DMS53 treated with DMSO at 0.1 percent for 48 hours (cell line): Measurements from ENCODE around the gene USP25.
A peak's percentile ranks its signal among the peaks of the same experiment; 100 is the strongest.

Experiments used
- DNase-seq: peaks from one replicate; lab custom pipeline; 2025; ENCODE audit not compliant: unreplicated experiment; lab: John Stamatoyannopoulos, UW

Gene USP25

DNA sequence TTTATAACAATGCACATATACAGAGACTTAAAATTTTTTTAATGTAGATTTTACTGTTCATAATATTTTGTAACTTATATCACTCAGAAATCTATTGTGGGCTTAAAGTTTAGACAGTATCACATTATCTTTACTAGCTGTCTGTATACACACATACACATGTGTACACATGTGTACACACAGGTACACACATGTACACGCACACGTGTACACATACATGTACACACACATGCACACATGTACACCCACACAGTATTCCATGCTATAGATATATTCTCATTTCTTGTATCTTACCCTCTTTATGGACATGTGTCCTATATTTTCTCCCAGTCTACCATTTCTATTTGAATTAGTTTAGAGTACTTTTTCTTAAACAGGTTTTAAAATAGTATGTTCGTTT, 123.3 kb downstream of the USP25 start:
- DNase-seq: no peak

DNA sequence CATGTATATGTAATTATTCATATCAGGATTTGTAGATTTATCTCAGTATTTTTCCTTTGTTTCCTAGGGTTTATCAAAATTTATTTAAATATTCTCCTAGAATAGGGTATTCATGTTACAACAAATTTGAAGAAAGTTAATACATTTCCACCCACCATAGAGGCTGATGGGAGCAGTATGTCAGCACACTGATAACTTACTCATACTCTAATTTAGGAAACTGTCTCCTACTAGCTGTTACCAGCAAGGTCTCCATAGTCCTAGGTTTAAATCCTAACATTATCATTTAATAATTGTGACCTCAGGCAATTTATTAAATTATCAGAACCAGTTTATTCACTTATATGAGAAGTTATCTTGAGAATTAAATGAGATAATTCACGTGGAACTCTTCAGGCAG, 127.0 kb downstream of the USP25 start:
- no peak for DNase-seq

- DNase-seq: no peak
Observed at GRCh38 chr21:15857740-15858139, 128.0 kb downstream of the USP25 start.

GRCh38 chr21:15860541-15860940, 130.8 kb downstream of the USP25 start:
- DNase-seq: no peak

DNA sequence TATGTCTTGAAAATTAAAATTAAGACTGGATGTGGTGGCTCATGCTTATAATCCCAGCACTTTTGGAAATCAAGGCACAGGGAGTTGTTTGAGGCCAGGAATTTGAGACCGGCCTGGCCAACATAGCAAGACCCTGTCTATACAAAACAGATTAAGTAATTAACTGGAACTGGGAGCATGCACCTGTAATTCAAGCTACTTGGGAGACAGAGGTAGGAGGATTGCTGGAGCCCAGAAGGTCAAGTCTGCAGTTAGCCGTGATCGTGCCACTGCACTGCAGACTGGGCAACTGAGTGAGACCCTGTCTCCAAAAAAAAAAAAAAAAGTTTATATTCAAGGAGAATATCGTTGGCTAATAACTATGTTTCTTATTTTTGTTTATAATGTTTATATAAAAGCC, 139.2 kb downstream of the USP25 start:
- DNase-seq: no peak

DNA sequence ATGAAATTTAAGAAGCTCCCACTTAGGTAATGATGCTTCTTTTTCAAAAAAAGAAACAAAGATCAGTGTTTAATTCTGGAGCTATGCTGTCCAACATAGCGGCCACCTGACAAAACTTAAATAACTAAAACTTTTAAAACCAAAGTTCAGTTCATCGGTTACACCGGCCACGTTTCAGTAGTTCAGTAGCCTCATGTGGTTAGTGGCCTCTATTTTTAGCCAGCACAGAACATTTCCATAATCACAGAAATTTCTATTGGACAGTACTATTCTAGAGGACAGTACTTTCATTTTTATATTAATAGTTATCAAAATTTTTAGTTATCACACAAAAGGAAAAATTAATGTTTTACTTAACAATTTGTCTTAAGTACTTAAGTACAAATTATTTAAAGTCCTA, 141.0 kb downstream of the USP25 start:
- no peak for DNase-seq

GRCh38 chr21:15872236-15872635, 142.5 kb downstream of the USP25 start:
- no peak for DNase-seq

DNA sequence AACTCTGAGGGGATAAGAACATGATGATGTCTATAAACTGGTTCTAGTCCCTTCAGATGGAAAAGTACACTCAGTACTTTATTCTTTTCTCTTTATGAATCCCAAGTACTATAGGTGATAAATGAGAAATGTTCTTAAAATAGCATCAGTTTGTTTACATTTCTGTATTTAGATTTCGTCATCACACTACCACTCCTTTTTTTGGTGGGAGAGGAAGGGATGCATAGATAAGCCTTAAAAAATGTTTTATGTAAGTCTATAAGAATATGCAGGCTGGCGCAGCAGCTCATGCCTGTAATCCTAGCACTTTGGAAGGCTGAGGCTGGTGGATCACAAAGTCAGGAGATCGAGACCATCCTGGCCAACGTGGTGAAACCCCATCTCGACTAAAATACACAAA, 144.8 kb downstream of the USP25 start:
- DNase-seq: no peak

- peak; percentile 22 for DNase-seq
Observed at GRCh38 chr21:15875286-15875685, 145.5 kb downstream of the USP25 start.

- no peak for DNase-seq
Observed at GRCh38 chr21:15893902-15894301, 164.1 kb downstream of the USP25 start.

- DNase-seq: peak; percentile 5
Observed at GRCh38 chr21:15894596-15894995, 164.8 kb downstream of the USP25 start.

DNA sequence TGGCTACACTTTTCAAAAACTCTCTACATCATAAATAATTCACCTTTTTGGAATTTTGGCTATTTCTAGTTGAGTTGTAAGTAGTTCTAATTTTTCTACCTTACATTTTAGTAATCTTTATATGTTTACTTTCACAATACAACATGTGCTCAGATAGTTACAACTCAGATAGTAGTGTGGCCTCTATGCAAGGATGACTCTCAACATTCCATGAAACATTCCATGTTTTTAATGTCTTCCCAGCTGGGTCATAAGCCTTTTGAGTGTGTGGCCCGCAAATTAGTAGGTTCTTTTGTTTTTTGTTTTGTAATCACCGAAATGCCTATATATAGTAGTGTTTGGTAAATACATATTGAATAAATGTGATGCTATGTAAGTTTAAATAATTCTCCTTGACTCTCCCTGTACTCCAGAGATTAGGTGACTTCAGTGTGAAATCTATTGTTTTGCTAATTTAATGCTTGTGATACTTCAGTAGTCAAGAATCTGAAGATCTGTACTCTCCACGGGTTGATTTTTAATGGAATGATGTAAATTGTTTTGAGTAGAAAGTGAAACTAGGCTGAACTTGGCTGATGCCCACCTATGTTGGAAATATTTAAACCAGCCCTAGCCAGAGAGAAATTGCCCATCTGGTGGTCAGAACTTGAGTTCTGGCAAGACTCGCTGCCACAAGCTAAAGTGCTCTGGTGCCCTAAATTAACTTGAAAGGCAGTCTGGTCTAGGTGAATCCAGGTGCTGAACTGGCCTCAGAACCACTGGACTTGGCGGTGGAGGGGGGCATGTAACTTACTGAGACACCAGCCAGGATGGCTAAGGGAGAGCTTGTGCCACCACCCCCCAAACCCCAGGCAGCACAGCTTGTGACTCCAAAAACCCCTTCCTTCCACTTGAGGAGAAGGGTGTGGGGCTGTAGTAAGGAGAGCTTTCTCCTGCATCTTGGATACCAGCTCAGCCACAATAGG, 165.6 kb downstream of the USP25 start:
- DNase-seq: no peak

GRCh38 chr21:15896501-15896900, 166.7 kb downstream of the USP25 start:
- DNase-seq: no peak

GRCh38 chr21:15904389-15904788, 174.6 kb downstream of the USP25 start:
- DNase-seq: no peak

DNA sequence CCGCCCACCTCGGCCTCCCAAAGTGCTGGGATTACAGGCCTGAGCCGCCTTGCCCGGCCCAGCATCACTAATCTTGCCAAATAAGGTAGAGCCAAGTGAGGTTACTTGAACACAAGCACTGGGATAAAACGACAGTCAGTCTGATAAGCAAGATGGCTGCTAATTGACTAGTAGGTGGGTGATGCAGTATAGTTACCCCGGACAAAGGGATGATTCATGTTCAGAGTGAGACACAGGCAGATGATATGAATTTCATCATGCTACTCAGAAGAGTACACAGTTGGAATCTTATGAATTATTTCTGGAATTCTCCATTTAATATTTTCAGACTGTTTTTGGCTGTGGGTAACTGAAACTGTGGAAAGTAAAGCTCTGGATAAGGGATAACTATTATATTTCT, 178.4 kb downstream of the USP25 start:
- no peak for DNase-seq

DNA sequence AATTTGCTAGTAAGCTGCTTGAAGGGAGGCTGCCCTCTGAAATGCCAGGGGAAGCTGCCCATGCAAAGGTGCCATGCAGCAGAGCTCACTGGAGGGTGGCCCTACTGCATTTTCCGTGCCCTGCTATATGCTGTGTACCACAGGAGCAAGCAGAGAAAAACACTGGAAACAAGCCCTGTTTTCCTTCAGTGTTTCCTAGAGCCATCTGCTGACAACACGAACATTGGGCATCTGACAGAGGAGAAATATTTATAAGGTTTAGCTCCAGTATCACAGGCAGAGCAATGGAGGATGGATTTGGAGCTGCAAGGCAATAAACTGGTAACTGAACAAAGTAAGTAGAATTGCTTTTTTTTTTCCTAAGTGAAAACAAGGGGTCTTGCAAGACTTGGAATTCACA, 198.4 kb downstream of the USP25 start:
- DNase-seq: no peak

DNA sequence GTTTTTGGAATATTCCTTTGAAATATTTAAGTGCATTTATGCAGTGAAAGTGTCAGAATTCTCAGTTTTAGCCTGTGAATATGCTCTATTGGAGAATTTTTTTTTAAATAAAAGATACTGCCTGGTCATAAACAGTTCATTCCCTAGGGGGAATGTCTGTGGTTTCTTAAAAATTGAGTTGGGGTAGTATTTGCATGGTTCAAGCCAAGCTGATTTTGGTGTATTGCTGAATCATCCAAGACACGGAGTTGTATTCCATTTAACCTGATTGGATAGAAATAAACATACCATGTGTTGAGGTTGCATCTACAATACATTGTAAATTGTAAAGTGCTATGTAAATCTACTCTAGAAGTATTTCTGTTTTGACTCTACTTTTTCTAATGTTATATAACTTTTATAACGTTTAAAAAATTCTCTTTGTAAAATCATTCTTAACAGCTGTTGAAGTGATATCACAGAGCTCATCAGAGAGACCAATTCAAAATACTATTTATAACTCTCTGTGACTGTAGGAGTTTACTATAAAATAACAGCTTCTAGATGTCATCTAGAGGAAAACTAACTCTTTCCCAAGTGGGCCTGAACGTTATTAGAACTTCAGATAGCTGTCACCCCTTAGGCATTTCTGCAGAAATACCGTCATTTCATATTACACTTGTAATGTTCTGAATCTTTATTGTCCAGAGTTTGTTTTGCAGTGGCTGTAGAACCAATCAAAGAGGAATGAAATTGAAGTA, 199.1 kb downstream of the USP25 start:
- no peak for DNase-seq

DNA sequence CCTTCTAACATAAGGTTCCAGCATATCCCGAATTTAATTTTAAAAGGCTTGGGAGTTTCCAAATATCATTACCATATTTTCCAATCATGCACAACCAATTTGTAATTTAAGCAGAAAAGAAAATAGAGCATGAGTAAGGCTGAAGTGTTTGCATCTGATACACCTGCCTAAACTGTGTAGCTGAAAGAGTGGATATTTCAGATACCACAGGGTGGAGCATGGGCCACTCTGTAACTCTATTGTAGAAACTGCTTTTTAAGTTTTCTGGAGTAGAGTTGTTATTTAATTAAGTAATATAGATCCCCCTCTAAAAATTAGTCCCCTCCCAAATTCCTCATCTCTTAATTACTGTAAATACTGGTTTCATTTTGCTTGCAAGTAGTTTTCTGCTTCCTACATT, 199.8 kb downstream of the USP25 start:
- DNase-seq: no peak
